ENCODE results near the gene CHIC2.

DNA sequence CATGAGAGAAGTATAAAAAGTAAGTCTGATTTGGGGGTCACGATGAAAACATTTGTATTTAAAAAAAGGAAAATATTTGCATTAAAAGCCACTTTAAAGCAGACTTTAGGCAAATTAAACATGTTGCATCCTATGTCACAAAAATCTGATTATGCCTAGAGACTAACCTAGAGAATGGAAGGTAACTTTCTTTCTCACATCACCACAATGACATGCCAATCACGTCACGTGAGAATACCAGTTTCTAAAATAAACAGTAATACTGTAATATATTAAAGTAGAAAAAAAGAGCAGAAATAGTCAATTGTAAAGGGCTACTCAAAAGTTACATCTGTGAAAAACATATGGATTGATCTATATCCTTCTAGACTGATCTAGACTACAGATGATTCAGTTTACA lies 3.3 kb downstream of the CHIC2 start:
- TF ChIP-seq SMAD3 (CRISPR knock-in tag; IDR thresholded peaks at IDR 0.05; ENCODE audit: borderline replicate concordance): no peak
- no peak for TF ChIP-seq NR1H2 (CRISPR knock-in tag; IDR thresholded peaks at IDR 0.05)
- TF ChIP-seq, protein P1, sequence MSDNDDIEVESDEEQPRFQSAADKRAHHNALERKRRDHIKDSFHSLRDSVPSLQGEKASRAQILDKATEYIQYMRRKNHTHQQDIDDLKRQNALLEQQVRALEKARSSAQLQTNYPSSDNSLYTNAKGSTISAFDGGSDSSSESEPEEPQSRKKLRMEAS (CRISPR knock-in tag; IDR thresholded peaks at IDR 0.05): no peak
- TF ChIP-seq ATF1 (CRISPR knock-in tag; IDR thresholded peaks at IDR 0.05): no peak
- TF ChIP-seq ETV6 (CRISPR knock-in tag; IDR thresholded peaks at IDR 0.05): no peak
- TF ChIP-seq, protein P2, sequence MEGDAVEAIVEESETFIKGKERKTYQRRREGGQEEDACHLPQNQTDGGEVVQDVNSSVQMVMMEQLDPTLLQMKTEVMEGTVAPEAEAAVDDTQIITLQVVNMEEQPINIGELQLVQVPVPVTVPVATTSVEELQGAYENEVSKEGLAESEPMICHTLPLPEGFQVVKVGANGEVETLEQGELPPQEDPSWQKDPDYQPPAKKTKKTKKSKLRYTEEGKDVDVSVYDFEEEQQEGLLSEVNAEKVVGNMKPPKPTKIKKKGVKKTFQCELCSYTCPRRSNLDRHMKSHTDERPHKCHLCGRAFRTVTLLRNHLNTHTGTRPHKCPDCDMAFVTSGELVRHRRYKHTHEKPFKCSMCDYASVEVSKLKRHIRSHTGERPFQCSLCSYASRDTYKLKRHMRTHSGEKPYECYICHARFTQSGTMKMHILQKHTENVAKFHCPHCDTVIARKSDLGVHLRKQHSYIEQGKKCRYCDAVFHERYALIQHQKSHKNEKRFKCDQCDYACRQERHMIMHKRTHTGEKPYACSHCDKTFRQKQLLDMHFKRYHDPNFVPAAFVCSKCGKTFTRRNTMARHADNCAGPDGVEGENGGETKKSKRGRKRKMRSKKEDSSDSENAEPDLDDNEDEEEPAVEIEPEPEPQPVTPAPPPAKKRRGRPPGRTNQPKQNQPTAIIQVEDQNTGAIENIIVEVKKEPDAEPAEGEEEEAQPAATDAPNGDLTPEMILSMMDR (IDR thresholded peaks at IDR 0.05): no peak
- TF ChIP-seq FOXK1 (CRISPR knock-in tag; IDR thresholded peaks at IDR 0.05): no peak
- TF ChIP-seq, protein P3, sequence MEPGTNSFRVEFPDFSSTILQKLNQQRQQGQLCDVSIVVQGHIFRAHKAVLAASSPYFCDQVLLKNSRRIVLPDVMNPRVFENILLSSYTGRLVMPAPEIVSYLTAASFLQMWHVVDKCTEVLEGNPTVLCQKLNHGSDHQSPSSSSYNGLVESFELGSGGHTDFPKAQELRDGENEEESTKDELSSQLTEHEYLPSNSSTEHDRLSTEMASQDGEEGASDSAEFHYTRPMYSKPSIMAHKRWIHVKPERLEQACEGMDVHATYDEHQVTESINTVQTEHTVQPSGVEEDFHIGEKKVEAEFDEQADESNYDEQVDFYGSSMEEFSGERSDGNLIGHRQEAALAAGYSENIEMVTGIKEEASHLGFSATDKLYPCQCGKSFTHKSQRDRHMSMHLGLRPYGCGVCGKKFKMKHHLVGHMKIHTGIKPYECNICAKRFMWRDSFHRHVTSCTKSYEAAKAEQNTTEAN (CRISPR knock-in tag; IDR thresholded peaks at IDR 0.05): no peak
- TF ChIP-seq, protein P4, sequence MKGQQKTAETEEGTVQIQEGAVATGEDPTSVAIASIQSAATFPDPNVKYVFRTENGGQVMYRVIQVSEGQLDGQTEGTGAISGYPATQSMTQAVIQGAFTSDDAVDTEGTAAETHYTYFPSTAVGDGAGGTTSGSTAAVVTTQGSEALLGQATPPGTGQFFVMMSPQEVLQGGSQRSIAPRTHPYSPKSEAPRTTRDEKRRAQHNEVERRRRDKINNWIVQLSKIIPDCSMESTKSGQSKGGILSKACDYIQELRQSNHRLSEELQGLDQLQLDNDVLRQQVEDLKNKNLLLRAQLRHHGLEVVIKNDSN (CRISPR knock-in tag; IDR thresholded peaks at IDR 0.05): no peak
- no peak for TF ChIP-seq FOXP1 (CRISPR knock-in tag; IDR thresholded peaks at IDR 0.05; ENCODE audit: borderline replicate concordance)
- no peak for TF ChIP-seq NR2C2 (CRISPR knock-in tag; IDR thresholded peaks at IDR 0.05)
- no peak for TF ChIP-seq NFYB (CRISPR knock-in tag; conservative IDR thresholded peaks at IDR 0.05; ENCODE audit: low read depth)
- TF ChIP-seq TEAD4 (CRISPR knock-in tag; IDR thresholded peaks at IDR 0.05): no peak
- TF ChIP-seq, protein P5, sequence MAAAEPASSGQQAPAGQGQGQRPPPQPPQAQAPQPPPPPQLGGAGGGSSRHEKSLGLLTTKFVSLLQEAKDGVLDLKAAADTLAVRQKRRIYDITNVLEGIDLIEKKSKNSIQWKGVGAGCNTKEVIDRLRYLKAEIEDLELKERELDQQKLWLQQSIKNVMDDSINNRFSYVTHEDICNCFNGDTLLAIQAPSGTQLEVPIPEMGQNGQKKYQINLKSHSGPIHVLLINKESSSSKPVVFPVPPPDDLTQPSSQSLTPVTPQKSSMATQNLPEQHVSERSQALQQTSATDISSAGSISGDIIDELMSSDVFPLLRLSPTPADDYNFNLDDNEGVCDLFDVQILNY (CRISPR knock-in tag; IDR thresholded peaks at IDR 0.05): no peak

Measured in WTC11 (cell line).